ENCODE measurements around the gene TULP1. TPM values are rescaled to one million over a fixed set of nuclear protein-coding genes. Genes with fewer than 3 reads are reported as not detected.

The TULP1 gene
- total and polyA plus RNA-seq, 2 of the 4 experiments (the other 2 are of a cell fraction) = not detected

- TF ChIP-seq CTCF (conservative IDR thresholded peaks at IDR 0.05; ENCODE audit: low read depth, low read length) = no peak
These were observed 42.7 kb downstream of the TULP1 start (continued) for GRCh38 chr6:35469751-35470662.

All from IMR-90 (cell line).